Airway epithelial cell (primary cell): ENCODE measurements around the gene MBOAT1. TPM values are rescaled to one million over a fixed set of nuclear protein-coding genes. Genes with fewer than 3 reads are reported as not detected.

Experiments
- total RNA-seq: library from RNA; depleted of rRNA; stranded (reverse); fragments of >200 nt; gene quantifications from 2 replicates; pipeline ENCODE4 v1.2.3, GENCODE V29; 2015

The MBOAT1 gene, protein sequence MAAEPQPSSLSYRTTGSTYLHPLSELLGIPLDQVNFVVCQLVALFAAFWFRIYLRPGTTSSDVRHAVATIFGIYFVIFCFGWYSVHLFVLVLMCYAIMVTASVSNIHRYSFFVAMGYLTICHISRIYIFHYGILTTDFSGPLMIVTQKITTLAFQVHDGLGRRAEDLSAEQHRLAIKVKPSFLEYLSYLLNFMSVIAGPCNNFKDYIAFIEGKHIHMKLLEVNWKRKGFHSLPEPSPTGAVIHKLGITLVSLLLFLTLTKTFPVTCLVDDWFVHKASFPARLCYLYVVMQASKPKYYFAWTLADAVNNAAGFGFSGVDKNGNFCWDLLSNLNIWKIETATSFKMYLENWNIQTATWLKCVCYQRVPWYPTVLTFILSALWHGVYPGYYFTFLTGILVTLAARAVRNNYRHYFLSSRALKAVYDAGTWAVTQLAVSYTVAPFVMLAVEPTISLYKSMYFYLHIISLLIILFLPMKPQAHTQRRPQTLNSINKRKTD
- total RNA-seq = 1.8 and 5.4 TPM in 2 replicates

DNA sequence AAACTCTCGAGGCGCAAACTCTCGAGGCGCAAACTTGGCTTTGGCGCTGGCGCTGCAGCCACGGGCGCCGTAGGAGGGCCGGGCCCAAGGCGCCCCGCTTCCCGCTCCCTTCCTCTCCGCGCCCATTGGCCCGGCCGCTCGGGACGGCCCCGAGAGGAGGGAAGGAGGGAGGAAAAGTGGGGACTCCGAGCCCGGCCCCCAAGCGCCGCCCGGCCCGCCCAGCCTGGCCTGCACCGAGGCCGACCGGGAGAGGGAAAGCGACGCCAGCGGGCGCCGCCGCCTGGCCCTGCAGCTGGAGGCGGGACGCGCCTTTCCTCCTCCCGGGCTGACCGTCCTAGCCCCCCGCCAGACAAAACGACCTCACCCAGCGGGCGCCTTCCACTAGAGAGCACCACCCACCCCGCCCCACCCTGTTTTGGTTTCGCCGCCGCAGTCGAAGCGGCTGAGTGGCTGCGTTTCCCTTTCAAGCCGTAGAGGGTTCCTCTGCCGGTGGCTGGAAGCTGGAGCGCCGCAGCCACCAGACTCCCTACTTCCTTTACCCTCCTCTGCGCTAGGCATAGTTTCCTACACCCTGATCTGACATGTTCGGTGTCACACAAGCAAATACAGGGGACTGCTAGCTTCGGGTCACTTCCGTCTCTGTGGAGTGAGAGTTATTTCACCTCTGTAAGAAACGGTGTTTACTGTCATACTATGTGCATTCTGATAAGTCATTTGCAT, at the start of gene MBOAT1:
TSS of gene MBOAT1 (minus strand) at position 78 of the 720 bp plus-strand sequence. CDS start 235 bp downstream, outside the sequence.

Other genes starting within 250 kb of the MBOAT1 start
- gene E2F3, start 189.4 kb upstream of the MBOAT1 start, total RNA-seq = 4.5 and 7.1 TPM in 2 replicates